ENCODE data around the gene TSTD2.
"Not testable (repeated sequence)": the region's sequence is repeated elsewhere in the genome, so short reads cannot be mapped to it uniquely, and the experiment has no call there.

TSTD2 gene

GRCh38 chr9:97581590-97581989 is 51.6 kb downstream of the TSTD2 start:
- not testable (repeated sequence) for DNase-seq

- no peak for DNase-seq
Measured at GRCh38 chr9:97579914-97580313, 53.3 kb downstream of the TSTD2 start.

- no peak for DNase-seq
Measured at GRCh38 chr9:97578846-97579245, 54.3 kb downstream of the TSTD2 start.

GRCh38 chr9:97577051-97577450 is 56.1 kb downstream of the TSTD2 start:
- no peak for DNase-seq

GRCh38 chr9:97575673-97576200 is 57.4 kb downstream of the TSTD2 start:
- DNase-seq = no peak

- not testable (repeated sequence) for DNase-seq
Measured at GRCh38 chr9:97574921-97575672, 58.1 kb downstream of the TSTD2 start.

- not testable (repeated sequence) for DNase-seq
Measured at GRCh38 chr9:97574101-97574571, 59.0 kb downstream of the TSTD2 start.

- no peak for DNase-seq
Measured at GRCh38 chr9:97573482-97574073, 59.6 kb downstream of the TSTD2 start.

GRCh38 chr9:97572892-97573365 is 60.2 kb downstream of the TSTD2 start:
- no peak for DNase-seq

- DNase-seq = no peak
Measured at GRCh38 chr9:97572196-97572891, 60.8 kb downstream of the TSTD2 start.

GRCh38 chr9:97571664-97572063 is 61.5 kb downstream of the TSTD2 start:
- DNase-seq = no peak

- no peak for DNase-seq
Measured at GRCh38 chr9:97570899-97571298, 62.3 kb downstream of the TSTD2 start.

GRCh38 chr9:97568461-97569275 is 64.5 kb downstream of the TSTD2 start:
- no peak for DNase-seq

GRCh38 chr9:97567894-97568202 is 65.3 kb downstream of the TSTD2 start:
- DNase-seq = no peak

GRCh38 chr9:97567182-97567893 is 65.8 kb downstream of the TSTD2 start:
- no peak for DNase-seq

GRCh38 chr9:97565262-97565661 is 67.9 kb downstream of the TSTD2 start:
- no peak for DNase-seq

- peak; percentile 59 for DNase-seq
Measured at GRCh38 chr9:97564291-97565175, 68.6 kb downstream of the TSTD2 start.

- no peak for DNase-seq
Measured at GRCh38 chr9:97563458-97564135, 69.6 kb downstream of the TSTD2 start.

- DNase-seq = no peak
Measured at GRCh38 chr9:97562542-97562941, 70.6 kb downstream of the TSTD2 start.

GRCh38 chr9:97561501-97561900 is 71.7 kb downstream of the TSTD2 start:
- no peak for DNase-seq
